22Rv1 (cell line): ENCODE data around the gene GMDS.

Source experiments
- H3K27ac ChIP-seq: fragments of 450-650 bp; 2 replicates; pipeline ENCODE4 v1.5.1; 2017
- ZFX ChIP-seq: fragments of 450-650 bp; IDR thresholded peaks from 2 replicates; pipeline ENCODE4 v1.6.1; 2017; ENCODE audit warnings: antibody characterized with exemption, borderline replicate concordance
- TF ChIP-seq, protein P1 (sequence below): fragments of 450-650 bp; IDR thresholded peaks from 2 replicates; pipeline ENCODE4 v1.5.1; 2017; ENCODE audit warnings: mild to moderate bottlenecking

GMDS gene

GRCh38 chr6:2117447-2117846 lies 128.0 kb downstream of the GMDS start:
- no peak for TF ChIP-seq ZFX
- TF ChIP-seq, protein P1, sequence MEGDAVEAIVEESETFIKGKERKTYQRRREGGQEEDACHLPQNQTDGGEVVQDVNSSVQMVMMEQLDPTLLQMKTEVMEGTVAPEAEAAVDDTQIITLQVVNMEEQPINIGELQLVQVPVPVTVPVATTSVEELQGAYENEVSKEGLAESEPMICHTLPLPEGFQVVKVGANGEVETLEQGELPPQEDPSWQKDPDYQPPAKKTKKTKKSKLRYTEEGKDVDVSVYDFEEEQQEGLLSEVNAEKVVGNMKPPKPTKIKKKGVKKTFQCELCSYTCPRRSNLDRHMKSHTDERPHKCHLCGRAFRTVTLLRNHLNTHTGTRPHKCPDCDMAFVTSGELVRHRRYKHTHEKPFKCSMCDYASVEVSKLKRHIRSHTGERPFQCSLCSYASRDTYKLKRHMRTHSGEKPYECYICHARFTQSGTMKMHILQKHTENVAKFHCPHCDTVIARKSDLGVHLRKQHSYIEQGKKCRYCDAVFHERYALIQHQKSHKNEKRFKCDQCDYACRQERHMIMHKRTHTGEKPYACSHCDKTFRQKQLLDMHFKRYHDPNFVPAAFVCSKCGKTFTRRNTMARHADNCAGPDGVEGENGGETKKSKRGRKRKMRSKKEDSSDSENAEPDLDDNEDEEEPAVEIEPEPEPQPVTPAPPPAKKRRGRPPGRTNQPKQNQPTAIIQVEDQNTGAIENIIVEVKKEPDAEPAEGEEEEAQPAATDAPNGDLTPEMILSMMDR, result no peak
- no peak overlapping the region for H3K27ac ChIP-seq

GRCh38 chr6:2116496-2116895 lies 128.9 kb downstream of the GMDS start:
- H3K27ac ChIP-seq, result no peak overlapping the region
- TF ChIP-seq, protein P1, result no peak

DNA sequence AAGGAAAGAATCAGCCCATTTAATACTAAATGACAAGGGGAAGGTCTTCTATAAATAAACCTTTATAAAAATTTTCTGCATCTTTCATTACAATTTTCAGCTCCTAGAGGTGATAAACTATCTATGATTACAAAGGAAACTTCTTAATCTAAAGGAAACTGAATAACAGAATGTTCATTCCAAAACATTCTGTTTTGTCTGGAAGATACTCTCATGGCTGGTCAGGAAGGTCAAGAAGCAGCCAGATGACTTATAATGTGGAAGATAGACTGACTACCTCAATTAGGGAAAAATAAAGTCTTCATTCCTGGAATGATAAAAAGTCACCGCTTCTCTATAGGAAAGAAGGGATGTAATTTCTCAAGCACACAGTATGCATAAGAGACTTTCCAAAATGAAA lies 131.3 kb downstream of the GMDS start:
- no peak overlapping the region for H3K27ac ChIP-seq
- TF ChIP-seq, protein P1, result no peak
- TF ChIP-seq ZFX, result no peak

DNA sequence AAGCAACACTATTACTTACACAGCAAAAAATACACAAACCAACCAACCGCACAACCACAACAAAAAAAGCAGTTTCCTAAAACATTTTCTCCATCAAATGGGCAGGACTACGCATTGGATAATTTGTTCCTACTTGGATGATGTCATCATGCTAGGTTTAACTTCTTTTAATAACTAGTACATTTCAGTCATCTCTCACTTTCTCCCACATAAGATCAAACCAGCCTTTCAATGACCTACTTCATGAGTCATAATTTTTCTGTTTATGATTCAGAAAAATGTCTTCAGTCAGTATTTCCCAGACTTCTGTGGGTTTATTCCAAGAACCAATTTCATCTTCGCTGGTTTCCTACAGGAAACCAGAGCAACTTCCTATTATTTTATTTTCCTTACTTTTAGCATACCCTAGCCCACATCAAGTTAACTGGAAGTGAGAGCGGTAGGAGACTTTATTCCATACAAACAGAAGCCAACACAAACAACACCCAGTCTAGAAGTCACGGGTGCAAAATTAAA lies 134.2 kb downstream of the GMDS start:
- H3K27ac ChIP-seq, result no peak overlapping the region

DNA sequence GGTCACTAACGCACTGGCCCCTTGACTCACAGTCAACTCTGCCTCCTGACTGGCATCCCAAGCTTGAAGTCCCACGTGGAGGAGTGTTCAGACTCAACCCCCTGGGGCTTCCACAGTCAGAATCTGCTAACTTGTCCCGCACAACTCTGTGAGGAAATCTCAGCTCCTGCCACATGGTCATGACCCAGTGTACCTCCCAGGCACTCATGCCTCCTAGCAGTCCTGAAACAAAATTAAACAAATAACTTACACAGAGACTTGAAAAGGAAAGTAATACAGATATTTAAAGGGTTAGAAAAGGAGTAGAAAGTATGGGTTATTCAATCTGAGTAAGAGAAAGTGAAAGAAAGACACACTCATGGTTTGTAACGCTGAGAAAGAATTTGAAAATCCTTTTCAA lies 134.9 kb downstream of the GMDS start:
- TF ChIP-seq ZFX, result no peak
- TF ChIP-seq, protein P1, result no peak
- H3K27ac ChIP-seq, result no peak overlapping the region

More for the DNA sequence above, 134.2 kb downstream of the GMDS start:
- TF ChIP-seq ZFX, result no peak
- TF ChIP-seq, protein P1, result no peak

GRCh38 chr6:2109796-2110195 lies 135.6 kb downstream of the GMDS start:
- TF ChIP-seq ZFX, result no peak
- TF ChIP-seq, protein P1, result no peak
- H3K27ac ChIP-seq, result no peak overlapping the region

GRCh38 chr6:2108700-2109306 lies 136.6 kb downstream of the GMDS start:
- H3K27ac ChIP-seq, result no peak overlapping the region
- TF ChIP-seq, protein P1, result no peak
- TF ChIP-seq ZFX, result no peak
